ENCODE results near the gene FGF21.

- TF ChIP-seq, protein P1, sequence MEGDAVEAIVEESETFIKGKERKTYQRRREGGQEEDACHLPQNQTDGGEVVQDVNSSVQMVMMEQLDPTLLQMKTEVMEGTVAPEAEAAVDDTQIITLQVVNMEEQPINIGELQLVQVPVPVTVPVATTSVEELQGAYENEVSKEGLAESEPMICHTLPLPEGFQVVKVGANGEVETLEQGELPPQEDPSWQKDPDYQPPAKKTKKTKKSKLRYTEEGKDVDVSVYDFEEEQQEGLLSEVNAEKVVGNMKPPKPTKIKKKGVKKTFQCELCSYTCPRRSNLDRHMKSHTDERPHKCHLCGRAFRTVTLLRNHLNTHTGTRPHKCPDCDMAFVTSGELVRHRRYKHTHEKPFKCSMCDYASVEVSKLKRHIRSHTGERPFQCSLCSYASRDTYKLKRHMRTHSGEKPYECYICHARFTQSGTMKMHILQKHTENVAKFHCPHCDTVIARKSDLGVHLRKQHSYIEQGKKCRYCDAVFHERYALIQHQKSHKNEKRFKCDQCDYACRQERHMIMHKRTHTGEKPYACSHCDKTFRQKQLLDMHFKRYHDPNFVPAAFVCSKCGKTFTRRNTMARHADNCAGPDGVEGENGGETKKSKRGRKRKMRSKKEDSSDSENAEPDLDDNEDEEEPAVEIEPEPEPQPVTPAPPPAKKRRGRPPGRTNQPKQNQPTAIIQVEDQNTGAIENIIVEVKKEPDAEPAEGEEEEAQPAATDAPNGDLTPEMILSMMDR (conservative IDR thresholded peaks at IDR 0.05 in 1 of 2, IDR thresholded peaks at IDR 0.05 in 1 of 2; ENCODE audit: low read depth in 1 of 2, low read length in 2 of 2) = no peak
- no peak for TF ChIP-seq EZH2 (IDR thresholded peaks at IDR 0.05; ENCODE audit: low read length, missing control alignments)
Measured at GRCh38 chr19:48804496-48804895, 49.2 kb downstream of the FGF21 start.
